Rectal smooth muscle tissue (tissue), 1 donor: ENCODE measurements around the gene RAN.
A peak's percentile ranks its signal among the peaks of the same experiment; 100 is the strongest.
"Not testable (repeated sequence)": the region's sequence is repeated elsewhere in the genome, so short reads cannot be mapped to it uniquely, and the experiment has no call there.

Source experiments
- H3K27ac ChIP-seq: one replicate; pipeline ENCODE4 v1.7.0; 2013; ENCODE audit warnings: low read depth, low read length, inconsistent platforms
- H3K27me3 ChIP-seq: one replicate; pipeline ENCODE4 v1.7.0; 2013; ENCODE audit warnings: low read length; ENCODE audit not compliant: control insufficient read depth, insufficient read depth
- H3K36me3 ChIP-seq: one replicate; pipeline ENCODE4 v1.7.0; 2013; ENCODE audit warnings: low read length; ENCODE audit not compliant: control insufficient read depth, insufficient read depth
- H3K4me1 ChIP-seq: one replicate; pipeline ENCODE4 v1.7.0; 2013; ENCODE audit warnings: low read length; ENCODE audit not compliant: control insufficient read depth, insufficient read depth
- H3K4me3 ChIP-seq: one replicate; pipeline ENCODE4 v1.7.0; 2013; ENCODE audit warnings: low read length
- H3K9ac ChIP-seq: one replicate; pipeline ENCODE4 v1.7.0; 2013; ENCODE audit warnings: low read length

The RAN gene

DNA sequence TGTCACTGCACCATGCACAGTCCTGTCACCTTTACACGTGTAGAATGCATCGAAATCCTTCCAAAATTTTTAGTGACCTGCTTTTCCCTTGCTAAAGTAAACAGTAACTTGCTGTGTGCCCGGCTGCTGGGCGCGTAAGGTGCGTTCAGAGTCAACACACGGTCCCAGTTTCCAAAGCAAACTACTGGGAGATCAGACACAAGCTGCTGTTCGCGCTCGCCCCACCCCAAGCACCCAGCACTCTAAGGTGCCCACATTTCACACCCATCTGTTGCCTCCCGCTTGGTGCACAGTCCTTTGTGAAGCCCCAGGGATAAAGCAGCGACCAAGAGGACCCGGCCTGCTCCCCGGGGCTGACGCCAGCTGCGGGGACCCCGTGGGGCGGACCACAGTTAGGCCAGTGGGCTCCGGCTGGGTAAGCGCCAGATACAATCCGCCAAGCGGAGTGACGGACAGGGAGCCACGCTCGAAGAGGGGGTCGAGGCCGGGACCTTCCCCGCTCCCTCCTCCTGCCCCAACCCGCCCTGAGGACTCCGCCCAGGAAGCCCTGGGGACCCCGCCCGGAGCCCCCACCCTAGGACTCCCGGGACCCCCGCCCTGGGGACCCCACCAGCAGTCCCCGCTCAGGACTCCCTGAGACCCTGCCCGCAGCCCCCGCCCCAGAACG lies 33.4 kb upstream of the RAN start:
- peaks cover 4% of the 10 kb centered on the region for H3K4me1 ChIP-seq
- peak overlapping the region; percentile 16 for H3K9ac ChIP-seq
- no peaks in the 10 kb centered on the region for H3K36me3 ChIP-seq
- peak overlapping the region; percentile 78 for H3K4me3 ChIP-seq
- no peaks in the 10 kb centered on the region for H3K27me3 ChIP-seq
- H3K27ac ChIP-seq = peak overlapping the region; percentile 38

DNA sequence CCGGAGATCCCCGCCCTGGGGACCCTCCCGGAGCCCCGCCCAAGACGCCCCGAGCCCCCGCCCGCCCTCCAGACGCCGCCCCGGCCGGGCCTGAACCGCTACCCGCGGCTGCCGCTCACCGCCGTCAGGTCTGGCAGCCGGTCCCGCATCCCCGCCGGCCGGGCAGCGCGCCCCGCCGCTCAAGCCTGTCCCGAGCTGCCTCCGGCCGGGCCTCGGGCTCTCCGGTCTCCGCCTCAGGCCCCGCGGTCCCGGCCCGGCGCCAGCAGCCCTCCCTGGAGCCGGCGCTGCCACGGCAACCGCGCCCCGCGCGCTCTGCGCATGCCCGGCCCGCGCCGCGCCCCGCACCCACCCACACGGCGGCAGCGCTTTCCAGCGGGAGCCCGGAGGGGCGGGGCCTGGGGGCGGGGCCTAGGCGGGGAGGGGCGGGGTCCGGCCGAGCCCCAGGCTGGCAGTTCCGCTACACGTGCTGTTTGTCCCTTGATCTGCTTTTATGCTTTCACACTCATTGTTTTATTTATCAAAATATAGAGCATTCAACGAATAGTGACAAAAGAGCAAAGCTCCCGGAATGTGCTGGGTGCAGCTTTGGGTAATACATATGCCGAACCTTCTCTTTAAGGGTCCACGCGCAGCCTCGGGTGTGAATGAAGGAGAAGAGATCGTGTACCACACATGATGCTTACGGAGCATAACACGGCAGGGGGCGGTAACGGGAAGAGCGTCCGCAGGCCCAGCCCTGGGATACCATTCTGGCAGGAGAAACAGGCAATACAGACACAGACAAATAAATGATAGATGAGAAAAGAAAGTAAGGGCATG lies 32.7 kb upstream of the RAN start, which contains the start of gene STX2:
Gene STX2, minus strand, starts transcription at position 300 of the 819 bp plus-strand sequence. Its CDS starts 151 bp downstream, at position 149.
- no peaks in the 10 kb centered on the region for H3K27me3 ChIP-seq
- peak within 1 kb of the TSS; percentile 16 for H3K9ac ChIP-seq
- H3K4me1 ChIP-seq = peaks cover 4% of the 10 kb centered on the region
- peak within 1 kb of the TSS; percentile 78 for H3K4me3 ChIP-seq
- peak within 1 kb of the TSS; percentile 38 for H3K27ac ChIP-seq
- H3K36me3 ChIP-seq = no peaks in the 10 kb centered on the region

DNA sequence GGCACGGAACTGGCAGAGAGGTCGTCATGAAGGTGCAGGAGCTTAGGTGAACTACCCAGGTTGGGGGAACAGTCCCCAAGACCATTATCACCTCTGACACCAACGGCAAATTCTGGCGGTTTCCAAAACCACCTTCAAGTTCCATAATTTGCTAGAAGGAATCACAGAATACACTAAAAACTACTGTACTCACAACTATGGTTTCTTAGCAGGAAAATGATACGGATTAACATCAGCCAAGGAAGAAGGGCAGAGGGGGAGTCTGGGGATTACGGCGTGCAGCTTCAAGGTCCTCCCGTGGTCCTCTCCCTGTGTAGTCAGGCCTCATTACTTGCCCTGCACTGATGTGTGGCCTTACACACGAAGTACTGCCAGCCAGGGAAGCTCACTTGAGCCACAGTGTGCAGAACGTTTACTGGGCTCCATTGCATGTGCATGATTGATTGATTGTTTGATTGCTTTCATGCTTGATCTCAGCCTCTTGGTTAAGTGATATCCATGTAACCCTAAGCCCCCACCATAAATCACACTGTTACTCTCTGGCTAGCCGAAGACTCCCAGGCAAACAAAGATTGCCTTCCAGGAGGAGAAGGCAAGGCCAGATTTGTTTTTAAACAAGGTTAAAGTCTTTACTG lies 32.0 kb upstream of the RAN start:
- H3K4me1 ChIP-seq = peaks cover 4% of the 10 kb centered on the region
- H3K27ac ChIP-seq = no peak overlapping the region
- no peaks in the 10 kb centered on the region for H3K27me3 ChIP-seq
- peak overlapping the region; percentile 50 for H3K4me3 ChIP-seq
- H3K9ac ChIP-seq = no peak overlapping the region
- H3K36me3 ChIP-seq = no peaks in the 10 kb centered on the region

DNA sequence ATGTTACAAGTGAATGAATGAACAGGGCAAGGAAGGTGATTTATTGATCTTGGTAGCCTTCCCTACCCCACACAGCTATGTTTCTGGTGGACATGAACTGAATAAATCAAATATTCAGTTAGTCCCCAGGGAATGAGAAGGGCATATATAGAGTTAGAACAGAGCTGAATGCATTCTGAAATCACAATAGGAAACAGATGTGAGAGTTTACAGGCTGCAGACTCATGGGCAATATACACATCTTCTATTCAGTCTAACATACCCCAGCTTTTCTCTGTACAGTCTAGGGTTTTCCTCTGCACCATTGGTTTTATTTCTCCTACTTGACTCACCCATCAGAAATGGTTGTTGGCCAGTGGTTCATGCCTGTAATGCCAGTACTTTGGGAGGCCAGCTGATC lies 25.5 kb upstream of the RAN start:
- no peaks in the 10 kb centered on the region for H3K27me3 ChIP-seq
- H3K36me3 ChIP-seq = no peaks in the 10 kb centered on the region
- no peak overlapping the region for H3K4me3 ChIP-seq
- no peak overlapping the region for H3K27ac ChIP-seq
- H3K4me1 ChIP-seq = no peaks in the 10 kb centered on the region
- H3K9ac ChIP-seq = no peak overlapping the region

DNA sequence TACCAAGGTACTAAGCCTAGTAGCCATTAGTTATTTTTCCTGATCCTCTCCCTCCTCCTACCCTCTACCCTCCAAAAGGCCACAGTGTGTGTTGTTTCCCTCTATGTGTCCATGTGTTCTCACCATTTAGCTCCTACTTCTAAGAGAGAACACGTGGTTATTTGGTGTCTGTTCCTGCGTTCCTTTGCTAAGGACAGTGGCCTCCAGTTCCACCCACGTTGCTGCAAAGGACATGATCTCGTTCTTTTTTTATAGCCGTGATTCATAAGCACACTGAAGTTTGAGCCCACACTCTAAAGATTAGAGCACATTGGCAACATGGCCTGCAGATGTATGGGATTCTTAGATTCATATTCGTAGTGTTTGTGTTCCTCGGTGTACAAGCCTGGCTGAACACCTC lies 24.8 kb upstream of the RAN start:
- H3K27ac ChIP-seq = no peak overlapping the region
- H3K36me3 ChIP-seq = no peaks in the 10 kb centered on the region
- no peak overlapping the region for H3K4me3 ChIP-seq
- H3K4me1 ChIP-seq = no peaks in the 10 kb centered on the region
- H3K9ac ChIP-seq = no peak overlapping the region
- no peaks in the 10 kb centered on the region for H3K27me3 ChIP-seq

DNA sequence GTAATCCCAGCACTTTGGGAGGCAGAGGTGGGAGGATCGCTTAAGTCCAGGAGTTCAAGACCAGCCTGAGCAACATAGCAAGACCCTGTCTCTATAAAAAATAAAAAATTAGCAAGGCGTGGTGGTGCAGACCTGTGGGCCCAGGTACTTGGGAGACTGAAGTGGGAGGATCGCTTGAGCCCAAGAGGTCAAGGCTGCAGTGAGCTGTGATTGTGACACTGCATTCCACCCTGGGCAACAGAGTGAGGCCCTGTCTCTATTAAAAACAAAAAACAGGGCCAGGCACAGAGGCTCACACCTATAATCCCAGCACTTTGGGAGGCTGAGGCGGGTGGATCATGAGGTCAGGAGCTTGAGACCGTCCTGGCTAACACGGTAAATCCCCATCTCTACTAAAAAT lies 23.8 kb upstream of the RAN start:
- H3K27me3 ChIP-seq, H3K4me1 ChIP-seq, H3K27ac ChIP-seq, H3K36me3 ChIP-seq, H3K9ac ChIP-seq, H3K4me3 ChIP-seq: not testable (repeated sequence)

DNA sequence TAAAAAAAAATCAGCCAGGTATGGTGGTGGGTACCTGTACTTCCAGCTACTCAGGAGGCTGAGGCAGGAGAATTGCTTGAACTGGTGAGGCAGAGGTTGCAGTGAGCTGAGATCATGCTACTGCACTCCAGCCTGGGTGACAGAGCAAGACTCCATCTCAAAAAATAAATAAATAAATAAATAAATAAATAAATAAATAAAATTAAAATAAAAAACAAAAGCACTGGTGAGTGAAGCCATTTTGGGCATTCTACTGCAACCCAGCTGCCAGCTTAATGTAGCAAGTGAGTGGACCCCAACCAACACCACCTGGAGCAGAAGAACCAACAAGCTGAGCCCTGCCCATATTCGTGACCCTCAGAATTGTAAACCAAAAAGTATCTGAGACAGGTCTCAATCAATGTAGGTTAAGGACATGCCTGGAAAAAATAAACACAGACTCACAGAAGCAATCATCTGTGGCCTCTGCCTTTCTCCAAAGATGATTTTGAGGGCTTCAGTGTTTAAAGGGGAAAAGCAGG lies 23.0 kb upstream of the RAN start:
- H3K36me3 ChIP-seq, H3K9ac ChIP-seq, H3K27ac ChIP-seq, H3K27me3 ChIP-seq, H3K4me1 ChIP-seq, H3K4me3 ChIP-seq: not testable (repeated sequence)

DNA sequence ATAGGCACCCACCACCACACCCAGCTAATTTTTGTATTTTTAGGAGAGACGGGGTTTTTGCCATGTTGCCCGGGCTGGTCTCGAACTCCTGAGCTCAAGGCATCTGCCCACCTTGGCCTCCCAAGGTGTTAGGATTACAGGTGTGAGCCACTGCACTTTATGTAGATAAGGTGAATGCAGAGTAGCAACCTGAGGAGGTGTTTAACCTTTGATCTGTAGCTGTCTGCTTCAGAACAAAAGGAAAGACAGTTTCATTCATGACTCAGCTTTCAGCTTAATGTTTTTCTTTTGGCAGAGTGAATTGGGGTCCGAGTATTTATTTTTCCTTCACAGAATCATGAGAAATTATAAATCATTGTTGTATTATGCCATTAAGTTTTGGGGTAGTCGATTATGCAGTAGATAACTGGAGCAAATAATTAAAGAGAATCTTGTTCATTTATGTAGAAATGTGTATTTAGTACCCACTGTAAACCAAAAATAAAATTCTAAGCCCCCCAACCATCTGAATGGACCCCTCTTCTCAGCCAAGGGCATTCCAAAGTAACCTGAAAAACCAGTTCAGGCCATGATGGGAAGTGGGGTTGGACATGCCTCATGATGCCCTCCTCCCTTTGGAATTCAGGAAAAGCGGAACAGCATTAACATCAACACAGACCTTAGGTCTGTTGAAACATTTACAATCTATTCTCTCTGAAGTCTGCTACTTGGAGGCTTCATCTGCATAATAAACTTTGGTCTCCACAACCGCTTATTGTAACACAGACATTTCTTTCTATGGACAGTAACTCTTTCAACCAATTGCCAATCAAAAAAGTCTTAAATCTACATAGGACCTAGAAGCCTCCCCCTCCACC lies 22.1 kb upstream of the RAN start:
- Histone ChIP-seq H3K4me3 (no peak overlapping the region), H3K27me3 (no peaks in the 10 kb centered on the region), H3K27ac (no peak overlapping the region), H3K9ac (no peak overlapping the region), H3K36me3 (no peaks in the 10 kb centered on the region), H3K4me1 (no peaks in the 10 kb centered on the region)

DNA sequence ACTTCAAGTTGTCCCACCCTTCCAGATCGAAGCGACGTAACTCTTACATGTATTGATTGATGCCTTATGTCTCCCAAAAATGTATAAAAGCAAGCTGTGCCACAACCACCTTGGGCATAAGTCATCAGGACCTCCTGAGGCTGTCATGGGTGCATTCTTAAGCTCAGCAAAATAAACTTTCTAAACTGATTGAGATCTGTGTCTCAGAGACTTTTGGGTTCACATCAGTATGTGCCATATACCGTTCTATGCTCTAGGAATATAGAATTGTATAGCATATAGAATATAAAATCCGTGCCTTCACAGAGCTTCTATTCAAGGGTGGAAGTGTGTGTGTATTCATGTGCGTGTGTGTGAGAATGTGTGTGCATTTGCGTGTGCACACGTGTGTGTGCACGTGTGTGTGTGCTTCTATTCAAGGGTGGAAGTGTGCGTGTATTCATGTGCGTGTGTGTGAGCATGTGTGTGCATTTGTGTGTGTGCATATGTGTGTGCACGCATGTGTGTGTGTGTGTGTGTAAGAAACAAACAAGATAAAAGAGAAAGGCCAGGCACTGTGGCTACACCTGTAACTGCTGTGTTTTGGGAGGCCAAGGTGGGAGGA lies 21.3 kb upstream of the RAN start:
- no peak overlapping the region for H3K4me3 ChIP-seq
- no peak overlapping the region for H3K27ac ChIP-seq
- no peaks in the 10 kb centered on the region for H3K27me3 ChIP-seq
- H3K36me3 ChIP-seq = no peaks in the 10 kb centered on the region
- no peaks in the 10 kb centered on the region for H3K4me1 ChIP-seq
- no peak overlapping the region for H3K9ac ChIP-seq

DNA sequence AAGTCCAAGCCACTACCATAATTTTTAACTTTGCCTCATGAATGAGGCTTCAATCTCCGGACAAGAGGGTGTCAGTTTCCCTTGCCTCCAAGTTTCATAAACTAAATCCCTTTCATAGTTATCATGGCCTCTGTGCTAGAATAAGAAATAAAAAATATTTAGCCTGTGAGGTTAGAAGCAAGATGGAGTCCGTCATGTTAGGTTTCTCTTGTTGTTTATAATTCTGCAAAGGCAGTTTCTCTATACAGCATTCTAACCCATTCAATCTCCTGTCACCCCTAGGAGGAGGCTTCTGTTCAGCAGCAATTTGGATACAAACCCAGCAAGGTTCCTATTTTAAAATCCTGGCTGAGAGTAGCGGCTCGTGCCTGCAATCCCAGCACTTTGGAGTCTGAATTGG lies 15.8 kb upstream of the RAN start:
- no peaks in the 10 kb centered on the region for H3K27me3 ChIP-seq
- H3K27ac ChIP-seq = no peak overlapping the region
- no peak overlapping the region for H3K9ac ChIP-seq
- no peaks in the 10 kb centered on the region for H3K36me3 ChIP-seq
- H3K4me1 ChIP-seq = no peaks in the 10 kb centered on the region
- H3K4me3 ChIP-seq = no peak overlapping the region

DNA sequence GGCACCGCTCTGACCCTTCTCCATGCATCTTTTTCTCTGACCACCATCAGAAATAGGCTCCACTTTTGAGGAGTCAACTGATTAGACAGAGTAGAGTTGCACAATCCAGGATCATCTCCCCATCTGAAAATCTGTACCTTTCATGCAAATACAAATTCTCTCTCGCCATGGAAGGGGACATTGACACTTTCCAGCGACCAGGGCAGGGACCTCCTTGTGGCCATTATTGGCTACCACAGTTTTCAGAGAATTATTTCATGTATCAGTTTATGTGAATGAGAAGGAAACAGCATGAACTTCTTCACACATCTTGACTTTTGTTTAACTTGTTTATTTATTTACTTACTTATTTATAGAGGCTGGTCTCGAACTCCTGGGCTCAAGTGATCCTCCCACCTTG lies 13.8 kb upstream of the RAN start:
- Histone ChIP-seq H3K27ac (no peak overlapping the region), H3K4me1 (no peaks in the 10 kb centered on the region)

More for the DNA sequence above, 13.8 kb upstream of the RAN start:
- Histone ChIP-seq H3K9ac (no peak overlapping the region), H3K27me3 (no peaks in the 10 kb centered on the region), H3K4me3 (no peak overlapping the region), H3K36me3 (no peaks in the 10 kb centered on the region)
